ENCODE measurements around the gene SRBD1. TPM values are rescaled to one million over a fixed set of nuclear protein-coding genes. Genes with fewer than 3 reads are reported as not detected.

SRBD1 gene
- total RNA-seq, 4 donors from 2014 or later, result 7.2 to 12.9 (median 9.9) TPM

GRCh38 chr2:45344502-45344901 lies 266.6 kb downstream of the SRBD1 start:
- no peak overlapping the region for H3K4me3 ChIP-seq (ENCODE audit: low read depth, poor library complexity, severe bottlenecking)
- WGBS, 2 donors, result 87 to 88% methylated on average over 5 of the region's 5 CpGs
- intact Hi-C loops (cut with DNase I; ENCODE audit: low total_unique reads), result no loop called here
- DNase-seq (ENCODE audit: low spot score in 2 of 2), result no peak
- TF ChIP-seq POLR2A (IDR thresholded peaks at IDR 0.05) (no peak), CTCF (IDR thresholded peaks at IDR 0.05) (no peak)

- no peak overlapping the region for H3K4me3 ChIP-seq (ENCODE audit: low read depth, poor library complexity, severe bottlenecking)
- TF ChIP-seq POLR2A (IDR thresholded peaks at IDR 0.05) (no peak), CTCF (IDR thresholded peaks at IDR 0.05) (no peak)
- no peak for DNase-seq (ENCODE audit: low spot score in 2 of 2)
- WGBS, 2 donors, result 76 to 80% methylated on average over 9 of the region's 9 CpGs
- intact Hi-C loops (cut with DNase I; ENCODE audit: low total_unique reads), result no loop called here
Observed at GRCh38 chr2:45344071-45344470, 267.0 kb downstream of the SRBD1 start.

GRCh38 chr2:45343251-45344017 lies 267.6 kb downstream of the SRBD1 start:
- no peak for TF ChIP-seq POLR2A (IDR thresholded peaks at IDR 0.05)
- no peak for TF ChIP-seq CTCF (IDR thresholded peaks at IDR 0.05)
- WGBS, 2 donors, result 71 to 73% methylated on average over 19 of the region's 19 CpGs
- DNase-seq (ENCODE audit: low spot score in 2 of 2), result no peak
- H3K4me3 ChIP-seq (ENCODE audit: low read depth, poor library complexity, severe bottlenecking), result no peak overlapping the region
- intact Hi-C loops (cut with DNase I; ENCODE audit: low total_unique reads), result no loop called here

- no peak overlapping the region for H3K4me3 ChIP-seq (ENCODE audit: low read depth, poor library complexity, severe bottlenecking)
- no peak for DNase-seq (ENCODE audit: low spot score in 2 of 2)
- WGBS, 2 donors, result 73 to 86% methylated on average over 3 of the region's 3 CpGs
- TF ChIP-seq POLR2A (IDR thresholded peaks at IDR 0.05) (no peak), CTCF (IDR thresholded peaks at IDR 0.05) (no peak)
- intact Hi-C loops (cut with DNase I; ENCODE audit: low total_unique reads), result no loop called here
Observed at GRCh38 chr2:45340318-45340717, 270.7 kb downstream of the SRBD1 start.

- TF ChIP-seq CTCF (IDR thresholded peaks at IDR 0.05) (no peak), POLR2A (IDR thresholded peaks at IDR 0.05) (no peak)
Observed at GRCh38 chr2:45339253-45339652, 271.8 kb downstream of the SRBD1 start.

More at GRCh38 chr2:45339253-45339652, 271.8 kb downstream of the SRBD1 start:
- no peak overlapping the region for H3K4me3 ChIP-seq (ENCODE audit: low read depth, poor library complexity, severe bottlenecking)
- DNase-seq (ENCODE audit: low spot score in 2 of 2), result peak in 1 of 2 donors; percentile 78
- intact Hi-C loops (cut with DNase I; ENCODE audit: low total_unique reads), result no loop called here
- WGBS, 2 donors, result 89 to 94% methylated on average over 5 of the region's 5 CpGs

Other genes starting within 250 kb of the SRBD1 start
- 10 to 100 TPM in 1 of 4 donors, 1 to 10 TPM in 3; 3.5 to 10.3 (median 6.1) TPM for gene PRKCE, start 40.4 kb upstream of the SRBD1 start, total RNA-seq

Data from lower leg skin (tissue), 4 donors.